Astrocyte of the cerebellum (primary cell): Measurements from ENCODE around the gene PODN.

Experiments used
- DNase-seq: peaks from one replicate; pipeline ENCODE4 v3.0.0-alpha.2; 2011; ENCODE audit warnings: low read depth
- H3K4me3 ChIP-seq: 2 replicates; pipeline ENCODE4 v1.5.1; 2011; ENCODE audit warnings: mild to moderate bottlenecking, low read depth, low read length, moderate library complexity
- in situ Hi-C: cut with HindIII; loops from 2 replicates; pipeline ENCODE4 v1.10.0; 2017; ENCODE audit warnings: low sequenced_read_pairs
- TF ChIP-seq, protein P1 (sequence below): IDR thresholded peaks from 2 replicates; pipeline ENCODE4 v1.5.1; 2012; ENCODE audit warnings: low read length, low read depth, moderate library complexity, mild to moderate bottlenecking; ENCODE audit errors: missing control alignments

PODN gene

GRCh38 chr1:53112271-53112774 lies 50.3 kb downstream of the PODN start:
- H3K4me3 ChIP-seq = no peak overlapping the region
- TF ChIP-seq, protein P1, sequence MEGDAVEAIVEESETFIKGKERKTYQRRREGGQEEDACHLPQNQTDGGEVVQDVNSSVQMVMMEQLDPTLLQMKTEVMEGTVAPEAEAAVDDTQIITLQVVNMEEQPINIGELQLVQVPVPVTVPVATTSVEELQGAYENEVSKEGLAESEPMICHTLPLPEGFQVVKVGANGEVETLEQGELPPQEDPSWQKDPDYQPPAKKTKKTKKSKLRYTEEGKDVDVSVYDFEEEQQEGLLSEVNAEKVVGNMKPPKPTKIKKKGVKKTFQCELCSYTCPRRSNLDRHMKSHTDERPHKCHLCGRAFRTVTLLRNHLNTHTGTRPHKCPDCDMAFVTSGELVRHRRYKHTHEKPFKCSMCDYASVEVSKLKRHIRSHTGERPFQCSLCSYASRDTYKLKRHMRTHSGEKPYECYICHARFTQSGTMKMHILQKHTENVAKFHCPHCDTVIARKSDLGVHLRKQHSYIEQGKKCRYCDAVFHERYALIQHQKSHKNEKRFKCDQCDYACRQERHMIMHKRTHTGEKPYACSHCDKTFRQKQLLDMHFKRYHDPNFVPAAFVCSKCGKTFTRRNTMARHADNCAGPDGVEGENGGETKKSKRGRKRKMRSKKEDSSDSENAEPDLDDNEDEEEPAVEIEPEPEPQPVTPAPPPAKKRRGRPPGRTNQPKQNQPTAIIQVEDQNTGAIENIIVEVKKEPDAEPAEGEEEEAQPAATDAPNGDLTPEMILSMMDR = no peak
- in situ Hi-C loops = no loop called here
- DNase-seq = no peak

DNA sequence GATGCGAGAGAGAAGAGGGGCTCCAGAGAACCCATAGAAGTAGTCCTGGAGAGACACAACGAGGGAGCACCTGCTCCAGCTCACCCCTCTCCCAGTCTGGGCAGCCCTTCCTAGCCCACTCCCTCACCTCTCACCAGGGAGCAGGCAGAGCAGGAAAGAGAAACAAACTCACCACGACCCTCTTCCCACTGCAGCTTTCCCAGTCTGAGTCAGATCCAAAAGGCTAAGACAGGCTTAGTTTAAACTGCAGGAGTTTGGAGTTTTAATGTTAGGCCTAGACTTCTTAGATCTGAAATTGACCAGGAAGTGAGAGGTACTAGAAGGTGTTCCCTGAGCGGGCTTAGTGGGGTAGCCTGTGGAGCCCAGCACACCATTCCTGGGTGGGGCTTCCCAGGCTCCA lies 50.8 kb downstream of the PODN start:
- DNase-seq = no peak
- TF ChIP-seq, protein P1 = no peak

GRCh38 chr1:53114090-53114489 lies 52.1 kb downstream of the PODN start:
- TF ChIP-seq, protein P1 = no peak
- H3K4me3 ChIP-seq = no peak overlapping the region
- DNase-seq = no peak
- in situ Hi-C loops = no loop called here

More for the DNA sequence above, 50.8 kb downstream of the PODN start:
- in situ Hi-C loops = no loop called here
- no peak overlapping the region for H3K4me3 ChIP-seq

DNA sequence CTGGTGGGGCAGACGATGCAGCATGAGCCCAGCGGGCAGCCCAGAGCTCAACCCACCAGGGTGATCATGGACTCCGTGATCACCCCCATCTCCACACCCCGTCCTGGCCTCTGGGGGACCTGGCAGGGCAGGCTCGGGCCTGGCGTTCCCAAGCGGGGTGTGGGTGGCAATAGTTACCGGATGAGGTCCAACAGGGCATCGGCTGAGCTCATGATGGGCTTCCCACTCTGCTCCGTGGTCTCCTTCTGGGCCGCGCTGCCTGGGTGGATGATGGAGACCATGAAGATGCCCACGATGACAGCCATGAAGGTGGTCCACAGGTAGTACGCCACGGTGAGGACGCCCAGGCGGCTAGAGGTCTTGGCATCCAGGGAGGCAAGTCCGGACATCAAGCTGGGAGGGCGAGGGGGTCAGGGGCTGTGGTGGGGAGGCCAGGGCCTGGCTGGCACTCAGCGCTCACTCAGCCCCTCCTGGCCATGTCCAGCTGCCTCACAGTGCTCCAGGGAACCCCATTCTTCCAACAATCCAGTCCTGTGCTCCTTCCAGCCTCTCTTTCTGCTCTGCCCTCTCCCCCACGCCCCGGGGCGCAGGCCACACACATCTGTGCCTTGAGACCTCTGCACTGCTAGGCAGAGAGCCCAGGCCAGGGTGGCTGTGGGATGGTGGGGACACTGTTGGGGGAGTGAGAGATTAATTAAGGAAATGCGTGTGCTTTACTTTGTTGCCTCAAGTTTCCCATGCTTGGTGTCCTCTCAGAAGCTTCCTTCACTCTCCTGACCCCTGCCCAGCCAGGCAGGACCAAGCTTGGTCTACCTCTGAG lies 52.8 kb downstream of the PODN start:
- in situ Hi-C loops = no loop called here
- TF ChIP-seq, protein P1 = no peak
- H3K4me3 ChIP-seq = no peak overlapping the region
- no peak for DNase-seq

GRCh38 chr1:53115403-53116306 lies 53.6 kb downstream of the PODN start:
- in situ Hi-C loops = no loop called here
- DNase-seq = no peak
- TF ChIP-seq, protein P1 = no peak
- no peak overlapping the region for H3K4me3 ChIP-seq

DNA sequence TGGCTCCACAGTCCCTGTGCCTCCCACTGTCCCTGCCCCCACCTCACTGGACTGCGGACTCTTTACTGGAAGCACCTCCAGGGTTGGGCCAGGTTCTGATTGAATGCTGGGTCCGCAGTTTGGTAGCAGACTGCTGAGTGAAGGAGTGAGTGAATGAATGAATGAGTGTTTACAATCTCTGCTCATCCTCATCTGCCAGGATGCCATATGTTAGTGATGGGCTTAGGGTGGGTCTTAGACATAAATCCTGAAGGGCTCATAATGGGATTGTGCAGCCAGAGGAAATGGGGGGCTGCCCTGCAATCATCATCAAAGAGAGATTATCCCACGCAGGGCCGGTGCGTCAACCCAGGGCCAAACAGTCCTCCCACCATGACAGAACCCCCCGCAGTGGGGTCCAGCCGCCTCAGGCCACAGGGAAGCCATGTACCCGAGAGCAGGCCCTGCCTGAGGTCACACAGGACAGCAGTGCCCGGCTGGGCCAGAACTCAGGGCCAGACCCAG lies 54.3 kb downstream of the PODN start:
- TF ChIP-seq, protein P1 = no peak
- DNase-seq = no peak
- no peak overlapping the region for H3K4me3 ChIP-seq
- in situ Hi-C loops = no loop called here
